NT2/D1 (cell line): ENCODE data around the gene RSRC1.
A peak's percentile ranks its signal among the peaks of the same experiment; 100 is the strongest.
"Not testable (repeated sequence)": the region's sequence is repeated elsewhere in the genome, so short reads cannot be mapped to it uniquely, and the experiment has no call there.

Experiments used
- DNase-seq: peaks from one replicate; pipeline ENCODE4 v3.0.0-alpha.2; 2011; ENCODE audit warnings: low read depth, low spot score
- H3K27me3 ChIP-seq: 2 replicates; pipeline ENCODE4 v1.6.0; 2011; ENCODE audit warnings: mild to moderate bottlenecking; ENCODE audit not compliant: insufficient read length, insufficient read depth
- H3K36me3 ChIP-seq: 2 replicates; pipeline ENCODE4 v1.6.1; 2011; ENCODE audit warnings: mild to moderate bottlenecking, low read length, mixed read lengths; ENCODE audit not compliant: insufficient read depth, insufficient read length
- H3K4me1 ChIP-seq: 2 replicates; pipeline ENCODE4 v1.5.1; 2011; ENCODE audit not compliant: insufficient read depth, insufficient read length
- H3K4me3 ChIP-seq: 2 replicates; pipeline ENCODE4 v1.5.1; 2011; ENCODE audit warnings: low read depth; ENCODE audit not compliant: insufficient read length
- H3K9ac ChIP-seq: 2 replicates; pipeline ENCODE4 v1.6.0; 2011; ENCODE audit warnings: low read depth; ENCODE audit not compliant: insufficient read length
- H3K9me3 ChIP-seq: 2 replicates; pipeline ENCODE4 v1.5.1; 2011; ENCODE audit warnings: mild to moderate bottlenecking, low read length; ENCODE audit not compliant: insufficient read depth
- SUZ12 ChIP-seq: IDR thresholded peaks from 2 replicates; pipeline ENCODE4 v1.6.1; 2011; ENCODE audit not compliant: insufficient read length, insufficient read depth; ENCODE audit errors: extremely low read depth
- YY1 ChIP-seq: IDR thresholded peaks from 2 replicates; pipeline ENCODE4 v1.6.1; 2011; ENCODE audit not compliant: insufficient read length, insufficient read depth
- ZNF274 ChIP-seq: IDR thresholded peaks from 2 replicates; pipeline ENCODE4 v1.6.1; 2011; ENCODE audit warnings: mild to moderate bottlenecking, low read depth, low read length

RSRC1 gene

GRCh38 chr3:158312560-158313141 lies 202.8 kb downstream of the RSRC1 start:
- no peak for DNase-seq
- TF ChIP-seq SUZ12, result no peak
- no peak for TF ChIP-seq YY1
- TF ChIP-seq ZNF274, result no peak
- Histone ChIP-seq H3K36me3 (no peaks in the 10 kb centered on the region), H3K27me3 (no peaks in the 10 kb centered on the region), H3K4me3 (no peak overlapping the region), H3K4me1 (no peaks in the 10 kb centered on the region), H3K9me3 (no peaks in the 10 kb centered on the region), H3K9ac (no peak overlapping the region)

GRCh38 chr3:158313338-158313927 lies 203.5 kb downstream of the RSRC1 start:
- peak; percentile 3 for DNase-seq
- H3K9ac ChIP-seq, result no peak overlapping the region
- H3K9me3 ChIP-seq, result no peaks in the 10 kb centered on the region
- no peak for TF ChIP-seq YY1
- no peak for TF ChIP-seq SUZ12
- TF ChIP-seq ZNF274, result no peak
- H3K4me1 ChIP-seq, result no peaks in the 10 kb centered on the region
- no peaks in the 10 kb centered on the region for H3K36me3 ChIP-seq
- H3K4me3 ChIP-seq, result no peak overlapping the region
- no peaks in the 10 kb centered on the region for H3K27me3 ChIP-seq

- Histone ChIP-seq H3K36me3 (no peaks in the 10 kb centered on the region), H3K9ac (no peak overlapping the region), H3K4me3 (no peak overlapping the region), H3K9me3 (no peaks in the 10 kb centered on the region), H3K27me3 (no peaks in the 10 kb centered on the region), H3K4me1 (no peaks in the 10 kb centered on the region)
- TF ChIP-seq ZNF274 (no peak), SUZ12 (no peak), YY1 (no peak)
- DNase-seq, result no peak
These were observed 204.8 kb downstream of the RSRC1 start for GRCh38 chr3:158314426-158315357.

- not testable (repeated sequence) for H3K27me3 ChIP-seq, H3K36me3 ChIP-seq, H3K4me3 ChIP-seq, H3K4me1 ChIP-seq, DNase-seq, H3K9me3 ChIP-seq
- peak overlapping the region; percentile 42 for H3K9ac ChIP-seq
These were observed 220.0 kb downstream of the RSRC1 start for GRCh38 chr3:158329696-158330441.

GRCh38 chr3:158330870-158331269 lies 221.0 kb downstream of the RSRC1 start:
- Histone ChIP-seq H3K27me3 (no peaks in the 10 kb centered on the region), H3K9me3 (no peaks in the 10 kb centered on the region), H3K9ac (no peak overlapping the region), H3K36me3 (no peaks in the 10 kb centered on the region), H3K4me3 (no peak overlapping the region), H3K4me1 (no peaks in the 10 kb centered on the region)
- DNase-seq, result no peak
- TF ChIP-seq SUZ12 (no peak), ZNF274 (no peak), YY1 (no peak)

GRCh38 chr3:158333736-158334135 lies 223.8 kb downstream of the RSRC1 start:
- Histone ChIP-seq H3K4me1 (no peaks in the 10 kb centered on the region), H3K27me3 (no peaks in the 10 kb centered on the region), H3K9ac (no peak overlapping the region), H3K9me3 (no peaks in the 10 kb centered on the region), H3K4me3 (no peak overlapping the region), H3K36me3 (no peaks in the 10 kb centered on the region)
- DNase-seq, result no peak
- TF ChIP-seq ZNF274 (no peak), YY1 (no peak), SUZ12 (no peak)

- DNase-seq, result no peak
- no peak overlapping the region for H3K9ac ChIP-seq
- no peaks in the 10 kb centered on the region for H3K4me1 ChIP-seq
- no peaks in the 10 kb centered on the region for H3K9me3 ChIP-seq
- H3K27me3 ChIP-seq, result no peaks in the 10 kb centered on the region
- H3K36me3 ChIP-seq, result no peaks in the 10 kb centered on the region
- H3K4me3 ChIP-seq, result no peak overlapping the region
- no peak for TF ChIP-seq YY1
- TF ChIP-seq ZNF274, result no peak
- no peak for TF ChIP-seq SUZ12
These were observed 227.2 kb downstream of the RSRC1 start for GRCh38 chr3:158337110-158337509.
